DND-41 (cell line): ENCODE measurements around the gene RING1.
A peak's percentile ranks its signal among the peaks of the same experiment; 100 is the strongest.

Experiments
- ATAC-seq: fragments of 200-7000 bp; cut with Tn5 transposase; 3 replicates; pipeline ENCODE4 v1.9.1; 2021; ENCODE audit warnings: low read depth; ENCODE audit not compliant: insufficient read depth
- DNase-seq: peaks from one replicate; pipeline ENCODE4 v3.0.0-alpha.2; 2020
- H2AFZ ChIP-seq: 2 replicates; pipeline ENCODE4 v1.6.0; 2012; ENCODE audit warnings: low read depth, low read length
- H3K27ac ChIP-seq: 2 replicates; pipeline ENCODE4 v1.5.1; 2012; ENCODE audit warnings: low read length, inconsistent platforms
- H3K27me3 ChIP-seq: fragments of 200-600 bp; sonication (generic); 2 replicates; pipeline ENCODE4 v1.6.0; 2012; ENCODE audit warnings: low read length, mild to moderate bottlenecking, inconsistent platforms; ENCODE audit not compliant: insufficient read depth, poor library complexity
- H3K36me3 ChIP-seq: 2 replicates; pipeline ENCODE4 v1.5.1; 2012; ENCODE audit warnings: low read length, inconsistent platforms; ENCODE audit not compliant: insufficient read depth
- H3K4me1 ChIP-seq: 2 replicates; pipeline ENCODE4 v1.5.1; 2012; ENCODE audit warnings: mild to moderate bottlenecking, low read length; ENCODE audit not compliant: insufficient read depth
- H3K4me2 ChIP-seq: 2 replicates; pipeline ENCODE4 v1.6.0; 2012; ENCODE audit warnings: mild to moderate bottlenecking, moderate library complexity, low read length, inconsistent platforms; ENCODE audit not compliant: insufficient read depth
- H3K4me3 ChIP-seq, 2 experiments: fragments of 200-600 bp in 1 of 2; shearing (Covaris generic) in 1 of 2; 2 replicates each; pipeline ENCODE4 v1.5.1; 2012 to 2016; ENCODE audit warnings: inconsistent platforms in 2 of 2, low read length in 2 of 2, mild to moderate bottlenecking in 2 of 2, low read depth in 1 of 2, moderate library complexity in 1 of 2
- H3K79me2 ChIP-seq: 2 replicates; pipeline ENCODE4 v1.6.0; 2012; ENCODE audit warnings: low read length, inconsistent platforms; ENCODE audit not compliant: insufficient read depth
- H3K9ac ChIP-seq: 2 replicates; pipeline ENCODE4 v1.6.0; 2012; ENCODE audit warnings: low read depth, mild to moderate bottlenecking, inconsistent platforms, low read length, moderate library complexity
- H3K9me3 ChIP-seq: 2 replicates; pipeline ENCODE4 v1.5.1; 2012; ENCODE audit warnings: low read length, moderate library complexity, mild to moderate bottlenecking, inconsistent platforms; ENCODE audit not compliant: insufficient read depth, severe bottlenecking
- H4K20me1 ChIP-seq: 2 replicates; pipeline ENCODE4 v1.6.0; 2012; ENCODE audit warnings: low read length; ENCODE audit not compliant: insufficient read depth
- CTCF ChIP-seq: IDR thresholded peaks from 2 replicates; pipeline ENCODE4 v1.5.1; 2012; ENCODE audit warnings: borderline replicate concordance, low read length, moderate library complexity, mild to moderate bottlenecking; ENCODE audit not compliant: poor library complexity, severe bottlenecking; ENCODE audit errors: extremely low read depth
- EZH2 ChIP-seq: IDR thresholded peaks from 3 replicates; pipeline ENCODE4 v1.6.1; 2012; ENCODE audit warnings: borderline replicate concordance, low read depth, mild to moderate bottlenecking, moderate library complexity, low read length, inconsistent platforms; ENCODE audit not compliant: severe bottlenecking

Gene RING1

GRCh38 chr6:33201935-33202334, 6.4 kb upstream of the RING1 start:
- ATAC-seq (no peak), DNase-seq (no peak)
- H4K20me1 ChIP-seq, result peaks cover 23% of the 10 kb centered on the region
- TF ChIP-seq CTCF, result no peak
- TF ChIP-seq EZH2, result no peak
- H3K4me1 ChIP-seq, result peaks cover 65% of the 10 kb centered on the region
- no peak overlapping the region for H2AFZ ChIP-seq
- no peak overlapping the region for H3K27ac ChIP-seq
- H3K4me2 ChIP-seq, result peak overlapping the region; percentile 80
- H3K9me3 ChIP-seq, result no peaks in the 10 kb centered on the region
- H3K4me3 ChIP-seq, result peak overlapping the region; percentile 58 to 60; a peak in 3 of 4 replicates
- no peaks in the 10 kb centered on the region for H3K27me3 ChIP-seq
- H3K36me3 ChIP-seq, result peaks cover 47% of the 10 kb centered on the region
- H3K9ac ChIP-seq, result peak overlapping the region; percentile 90; the same call in 1 of the 2 replicates
- H3K79me2 ChIP-seq, result peaks cover 59% of the 10 kb centered on the region

- no peak for DNase-seq
- H3K79me2 ChIP-seq, result peaks cover 54% of the 10 kb centered on the region
- no peaks in the 10 kb centered on the region for H3K27me3 ChIP-seq
- no peak overlapping the region for H3K9ac ChIP-seq
- H3K36me3 ChIP-seq, result peaks cover 38% of the 10 kb centered on the region
- H3K27ac ChIP-seq, result no peak overlapping the region
- no peak for TF ChIP-seq CTCF
- TF ChIP-seq EZH2, result no peak
- peaks cover 69% of the 10 kb centered on the region for H3K4me1 ChIP-seq
- H3K4me3 ChIP-seq, result no peak overlapping the region
- no peak for ATAC-seq
- H3K9me3 ChIP-seq, result no peaks in the 10 kb centered on the region
- H2AFZ ChIP-seq, result no peak overlapping the region
- H4K20me1 ChIP-seq, result peaks cover 15% of the 10 kb centered on the region
- H3K4me2 ChIP-seq, result peak overlapping the region; percentile 80; the same call in 1 of the 2 replicates
Observed at GRCh38 chr6:33202799-33203198, 5.5 kb upstream of the RING1 start.

GRCh38 chr6:33203443-33204164, 4.7 kb upstream of the RING1 start:
- ATAC-seq, result no peak
- Histone ChIP-seq H3K27ac (peak overlapping the region; percentile 39; the same call in 1 of the 2 replicates), H2AFZ (no peak overlapping the region)

More at GRCh38 chr6:33203443-33204164, 4.7 kb upstream of the RING1 start:
- Histone ChIP-seq H3K4me2 (peak overlapping the region; percentile 66), H3K9ac (peak overlapping the region; percentile 61; the same call in 1 of the 2 replicates), H3K4me3 (peak overlapping the region in 1 of 2 experiments; percentile 60; a peak in 2 of 4 replicates), H4K20me1 (peaks cover 8% of the 10 kb centered on the region), H3K4me1 (peaks cover 62% of the 10 kb centered on the region), H3K36me3 (peaks cover 30% of the 10 kb centered on the region), H3K27me3 (no peaks in the 10 kb centered on the region), H3K79me2 (peaks cover 50% of the 10 kb centered on the region), H3K9me3 (no peaks in the 10 kb centered on the region)
- no peak for TF ChIP-seq CTCF
- TF ChIP-seq EZH2, result no peak
- no peak for DNase-seq
